ENCODE measurements around the gene SPEN. TPM values are rescaled to one million over a fixed set of nuclear protein-coding genes. Genes with fewer than 3 reads are reported as not detected.

The SPEN gene
- polyA plus RNA-seq, 1 donor (not counting 4 experiments of a cell fraction or from before 2014, with no cell fraction given): 8.9 TPM

DNA sequence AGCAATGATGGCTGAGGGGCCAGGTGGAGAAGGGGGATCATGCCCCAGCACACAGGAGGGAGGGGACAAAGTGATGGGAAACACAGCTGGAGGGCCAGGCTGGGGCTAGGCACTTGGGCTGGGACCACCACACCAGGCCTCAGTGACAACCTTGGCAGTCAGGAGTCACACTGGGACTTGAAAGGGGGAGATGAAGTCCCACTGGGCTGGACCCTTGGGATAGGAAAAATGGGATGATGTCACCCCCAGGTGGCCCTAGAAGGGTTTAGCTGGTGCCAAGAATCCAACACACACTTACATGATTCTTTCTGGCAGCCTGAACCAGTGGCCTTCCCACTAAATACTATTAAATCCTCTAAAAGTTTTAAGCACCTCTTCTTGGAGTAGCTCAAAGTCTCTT is 111.3 kb downstream of the SPEN start:
- no peak for FAIRE-seq
- peaks cover 4% of the 10 kb centered on the region in 2 experiments for H3K36me3 ChIP-seq (ENCODE audit: control insufficient read depth in 2 of 2, extremely low read depth in 1 of 2, insufficient read depth in 2 of 2, low read length in 2 of 2)
- H3K9me1 ChIP-seq (ENCODE audit: control insufficient read depth, extremely low read depth, insufficient read depth, low read length): no peaks in the 10 kb centered on the region
- peaks cover 19% of the 10 kb centered on the region for H3K4me1 ChIP-seq (ENCODE audit: control insufficient read depth, extremely low read depth, insufficient read depth, low read length)
- H4K20me1 ChIP-seq (ENCODE audit: control insufficient read depth, extremely low read depth, insufficient read depth, low read length): no peaks in the 10 kb centered on the region
- H3K27me3 ChIP-seq (ENCODE audit: control insufficient read depth, extremely low read depth, insufficient read depth, low read length): no peaks in the 10 kb centered on the region
- H3K4me3 ChIP-seq (ENCODE audit: control insufficient read depth in 2 of 3, extremely low read depth in 1 of 3, insufficient read depth in 2 of 3, low read depth in 1 of 3, low read length in 3 of 3): no peak overlapping the region
- no peak for TF ChIP-seq EZH2 (IDR thresholded peaks at IDR 0.05; ENCODE audit: low read length)
- TF ChIP-seq, protein P1, sequence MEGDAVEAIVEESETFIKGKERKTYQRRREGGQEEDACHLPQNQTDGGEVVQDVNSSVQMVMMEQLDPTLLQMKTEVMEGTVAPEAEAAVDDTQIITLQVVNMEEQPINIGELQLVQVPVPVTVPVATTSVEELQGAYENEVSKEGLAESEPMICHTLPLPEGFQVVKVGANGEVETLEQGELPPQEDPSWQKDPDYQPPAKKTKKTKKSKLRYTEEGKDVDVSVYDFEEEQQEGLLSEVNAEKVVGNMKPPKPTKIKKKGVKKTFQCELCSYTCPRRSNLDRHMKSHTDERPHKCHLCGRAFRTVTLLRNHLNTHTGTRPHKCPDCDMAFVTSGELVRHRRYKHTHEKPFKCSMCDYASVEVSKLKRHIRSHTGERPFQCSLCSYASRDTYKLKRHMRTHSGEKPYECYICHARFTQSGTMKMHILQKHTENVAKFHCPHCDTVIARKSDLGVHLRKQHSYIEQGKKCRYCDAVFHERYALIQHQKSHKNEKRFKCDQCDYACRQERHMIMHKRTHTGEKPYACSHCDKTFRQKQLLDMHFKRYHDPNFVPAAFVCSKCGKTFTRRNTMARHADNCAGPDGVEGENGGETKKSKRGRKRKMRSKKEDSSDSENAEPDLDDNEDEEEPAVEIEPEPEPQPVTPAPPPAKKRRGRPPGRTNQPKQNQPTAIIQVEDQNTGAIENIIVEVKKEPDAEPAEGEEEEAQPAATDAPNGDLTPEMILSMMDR (optimal IDR thresholded peaks at IDR 0.05 in 1 of 3, IDR thresholded peaks at IDR 0.05 in 1 of 3, conservative IDR thresholded peaks at IDR 0.05 in 1 of 3; ENCODE audit: extremely low read depth in 1 of 3, insufficient read depth in 2 of 3, low read length in 3 of 3): peak in 2 of 3 experiments; percentile 9 to 38
- dilution Hi-C loops (cut with MboI; ENCODE audit: extremely low pct_ligation_motif_present, low sequenced_read_pairs): no loop called here
- H3K79me2 ChIP-seq (ENCODE audit: control insufficient read depth, insufficient read depth, low read length): peaks cover 61% of the 10 kb centered on the region
- H3K9me3 ChIP-seq (ENCODE audit: control insufficient read depth, low read depth, low read length): no peaks in the 10 kb centered on the region
- H3K4me2 ChIP-seq (ENCODE audit: control insufficient read depth, extremely low read depth, insufficient read depth, low read depth, low read length): no peak overlapping the region
- H2AFZ ChIP-seq (ENCODE audit: control insufficient read depth, low read length): no peak overlapping the region
- DNase-seq (ENCODE audit: low read depth, low spot score): no peak
- H3K9ac ChIP-seq (ENCODE audit: control insufficient read depth, extremely low read depth, insufficient read depth, low read length): no peak overlapping the region
- no peak overlapping the region for H3K27ac ChIP-seq (ENCODE audit: control insufficient read depth, insufficient read depth, low read length)

DNA sequence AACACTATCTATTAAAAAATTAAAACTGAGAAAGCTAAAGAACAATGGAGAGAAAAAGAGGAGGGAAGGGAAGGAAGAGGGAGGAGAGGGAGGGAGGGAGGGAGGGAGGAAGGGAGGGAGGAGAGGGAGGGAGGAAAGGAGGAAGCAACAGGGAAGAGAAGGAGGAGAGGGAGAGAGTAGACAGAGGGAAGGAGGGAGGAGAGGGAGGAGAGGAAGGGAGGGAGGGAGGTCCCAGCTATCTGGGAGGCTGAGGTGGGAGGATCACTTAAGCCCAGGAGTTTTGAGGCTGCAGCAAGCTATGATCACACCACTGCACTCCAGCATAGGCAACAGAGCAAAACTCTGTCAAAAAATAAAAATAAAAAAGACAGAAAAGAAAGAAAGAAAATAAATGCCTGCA is 111.9 kb downstream of the SPEN start:
- FAIRE-seq: no peak
- H3K79me2 ChIP-seq (ENCODE audit: control insufficient read depth, insufficient read depth, low read length): peaks cover 57% of the 10 kb centered on the region
- dilution Hi-C loops (cut with MboI; ENCODE audit: extremely low pct_ligation_motif_present, low sequenced_read_pairs): no loop called here

More for the DNA sequence above, 111.9 kb downstream of the SPEN start:
- H3K9me3 ChIP-seq (ENCODE audit: control insufficient read depth, low read depth, low read length): no peaks in the 10 kb centered on the region
- no peaks in the 10 kb centered on the region for H4K20me1 ChIP-seq (ENCODE audit: control insufficient read depth, extremely low read depth, insufficient read depth, low read length)
- DNase-seq (ENCODE audit: low read depth, low spot score): no peak
- peaks cover 13% of the 10 kb centered on the region for H3K4me1 ChIP-seq (ENCODE audit: control insufficient read depth, extremely low read depth, insufficient read depth, low read length)
- no peak overlapping the region for H3K4me2 ChIP-seq (ENCODE audit: control insufficient read depth, extremely low read depth, insufficient read depth, low read depth, low read length)
- no peak for TF ChIP-seq EZH2 (IDR thresholded peaks at IDR 0.05; ENCODE audit: low read length)
- TF ChIP-seq, protein P1 (optimal IDR thresholded peaks at IDR 0.05 in 1 of 3, IDR thresholded peaks at IDR 0.05 in 1 of 3, conservative IDR thresholded peaks at IDR 0.05 in 1 of 3; ENCODE audit: extremely low read depth in 1 of 3, insufficient read depth in 2 of 3, low read length in 3 of 3): no peak
- no peaks in the 10 kb centered on the region for H3K27me3 ChIP-seq (ENCODE audit: control insufficient read depth, extremely low read depth, insufficient read depth, low read length)
- no peak overlapping the region for H2AFZ ChIP-seq (ENCODE audit: control insufficient read depth, low read length)
- H3K4me3 ChIP-seq (ENCODE audit: control insufficient read depth in 2 of 3, extremely low read depth in 1 of 3, insufficient read depth in 2 of 3, low read depth in 1 of 3, low read length in 3 of 3): no peak overlapping the region
- no peak overlapping the region for H3K27ac ChIP-seq (ENCODE audit: control insufficient read depth, insufficient read depth, low read length)
- H3K9me1 ChIP-seq (ENCODE audit: control insufficient read depth, extremely low read depth, insufficient read depth, low read length): no peaks in the 10 kb centered on the region
- H3K9ac ChIP-seq (ENCODE audit: control insufficient read depth, extremely low read depth, insufficient read depth, low read length): no peak overlapping the region
- peaks cover 4% of the 10 kb centered on the region in 2 experiments for H3K36me3 ChIP-seq (ENCODE audit: control insufficient read depth in 2 of 2, extremely low read depth in 1 of 2, insufficient read depth in 2 of 2, low read length in 2 of 2)

Measured in keratinocyte (primary cell).